Osteoblast (primary cell): Measurements from ENCODE around the gene AP4M1. TPM values are rescaled to one million over a fixed set of nuclear protein-coding genes. Genes with fewer than 3 reads are reported as not detected.

Source experiments
- DNase-seq: peaks from one replicate; pipeline ENCODE4 v3.0.0; 2011; ENCODE audit warnings: low spot score, mixed read lengths; ENCODE audit not compliant: insufficient read length; ENCODE audit errors: missing footprints
- H2AFZ ChIP-seq: 2 replicates; pipeline ENCODE4 v1.6.0; 2011; ENCODE audit warnings: mild to moderate bottlenecking, low read length
- H3K27ac ChIP-seq: 2 replicates; pipeline ENCODE4 v1.5.1; 2011; ENCODE audit warnings: mild to moderate bottlenecking, low read depth, low read length, moderate library complexity
- H3K27me3 ChIP-seq: 2 replicates; pipeline ENCODE4 v1.6.0; 2012; ENCODE audit warnings: mild to moderate bottlenecking, control low read depth, inconsistent platforms, low read length, moderate library complexity; ENCODE audit not compliant: insufficient read depth
- H3K36me3 ChIP-seq: 2 replicates; pipeline ENCODE4 v1.5.1; 2011; ENCODE audit warnings: mild to moderate bottlenecking, low read length, control low read depth, moderate library complexity; ENCODE audit not compliant: insufficient read depth
- H3K4me1 ChIP-seq: 2 replicates; pipeline ENCODE4 v1.5.1; 2011; ENCODE audit warnings: mild to moderate bottlenecking, low read length, control low read depth, moderate library complexity; ENCODE audit not compliant: insufficient read depth
- H3K4me2 ChIP-seq: 2 replicates; pipeline ENCODE4 v1.6.0; 2011; ENCODE audit warnings: mild to moderate bottlenecking, low read length; ENCODE audit not compliant: insufficient read depth
- H3K4me3 ChIP-seq: fragments of 200-600 bp; sonication (generic); 3 replicates; pipeline ENCODE4 v1.5.1; 2012; ENCODE audit warnings: mild to moderate bottlenecking, low read length, inconsistent platforms; ENCODE audit not compliant: insufficient read depth
- H3K79me2 ChIP-seq: 2 replicates; pipeline ENCODE4 v1.6.0; 2012; ENCODE audit warnings: mild to moderate bottlenecking, low read length, control low read depth, inconsistent platforms; ENCODE audit not compliant: insufficient read depth
- H3K9me3 ChIP-seq: 2 replicates; pipeline ENCODE4 v1.5.1; 2011; ENCODE audit warnings: low read depth, low read length, control low read depth
- H4K20me1 ChIP-seq: 2 replicates; pipeline ENCODE4 v1.6.0; 2012; ENCODE audit warnings: mild to moderate bottlenecking, low read length, control low read depth; ENCODE audit not compliant: insufficient read depth
- total RNA-seq: library from RNA; depleted of rRNA; stranded (reverse); fragments of >200 nt; gene quantifications from 2 replicates; pipeline ENCODE4 v1.2.3, GENCODE V29; 2012
- TF ChIP-seq, protein P1 (sequence below): IDR thresholded peaks from 2 replicates; pipeline ENCODE4 v1.5.1; 2011; ENCODE audit warnings: mild to moderate bottlenecking, low read depth, low read length, moderate library complexity; ENCODE audit errors: extremely low read depth

Gene AP4M1
- total RNA-seq, 1 donor: 19.5 TPM

DNA sequence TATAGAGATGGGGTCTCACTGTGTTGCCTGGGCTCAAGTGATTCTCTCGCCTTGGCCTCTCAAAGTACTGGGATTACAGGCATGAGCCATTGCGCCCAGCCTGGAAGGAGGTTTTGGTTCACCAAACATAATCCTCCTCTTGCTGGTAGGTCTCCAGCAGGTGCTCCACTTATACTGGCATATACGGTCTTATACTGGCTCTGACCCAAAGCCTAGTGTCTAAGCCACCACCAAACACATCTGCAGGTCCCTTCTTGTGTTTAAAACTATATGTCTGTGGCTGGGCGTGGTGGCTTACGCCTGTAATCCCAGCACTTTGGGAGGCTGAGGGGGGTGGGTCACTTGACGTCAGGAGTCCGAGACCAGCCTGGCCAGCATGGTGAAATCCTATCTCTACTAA, 30.7 kb downstream of the AP4M1 start:
- DNase-seq: no peak
- Histone ChIP-seq H3K36me3 (no peaks in the 10 kb centered on the region), H3K4me1 (peaks cover 7% of the 10 kb centered on the region), H3K4me3 (no peak overlapping the region), H3K79me2 (peaks cover 3% of the 10 kb centered on the region), H3K9me3 (no peaks in the 10 kb centered on the region), H3K27me3 (peaks cover 3% of the 10 kb centered on the region), H4K20me1 (no peaks in the 10 kb centered on the region), H3K4me2 (no peak overlapping the region), H2AFZ (no peak overlapping the region), H3K27ac (no peak overlapping the region)
- TF ChIP-seq, protein P1, sequence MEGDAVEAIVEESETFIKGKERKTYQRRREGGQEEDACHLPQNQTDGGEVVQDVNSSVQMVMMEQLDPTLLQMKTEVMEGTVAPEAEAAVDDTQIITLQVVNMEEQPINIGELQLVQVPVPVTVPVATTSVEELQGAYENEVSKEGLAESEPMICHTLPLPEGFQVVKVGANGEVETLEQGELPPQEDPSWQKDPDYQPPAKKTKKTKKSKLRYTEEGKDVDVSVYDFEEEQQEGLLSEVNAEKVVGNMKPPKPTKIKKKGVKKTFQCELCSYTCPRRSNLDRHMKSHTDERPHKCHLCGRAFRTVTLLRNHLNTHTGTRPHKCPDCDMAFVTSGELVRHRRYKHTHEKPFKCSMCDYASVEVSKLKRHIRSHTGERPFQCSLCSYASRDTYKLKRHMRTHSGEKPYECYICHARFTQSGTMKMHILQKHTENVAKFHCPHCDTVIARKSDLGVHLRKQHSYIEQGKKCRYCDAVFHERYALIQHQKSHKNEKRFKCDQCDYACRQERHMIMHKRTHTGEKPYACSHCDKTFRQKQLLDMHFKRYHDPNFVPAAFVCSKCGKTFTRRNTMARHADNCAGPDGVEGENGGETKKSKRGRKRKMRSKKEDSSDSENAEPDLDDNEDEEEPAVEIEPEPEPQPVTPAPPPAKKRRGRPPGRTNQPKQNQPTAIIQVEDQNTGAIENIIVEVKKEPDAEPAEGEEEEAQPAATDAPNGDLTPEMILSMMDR: no peak

DNA sequence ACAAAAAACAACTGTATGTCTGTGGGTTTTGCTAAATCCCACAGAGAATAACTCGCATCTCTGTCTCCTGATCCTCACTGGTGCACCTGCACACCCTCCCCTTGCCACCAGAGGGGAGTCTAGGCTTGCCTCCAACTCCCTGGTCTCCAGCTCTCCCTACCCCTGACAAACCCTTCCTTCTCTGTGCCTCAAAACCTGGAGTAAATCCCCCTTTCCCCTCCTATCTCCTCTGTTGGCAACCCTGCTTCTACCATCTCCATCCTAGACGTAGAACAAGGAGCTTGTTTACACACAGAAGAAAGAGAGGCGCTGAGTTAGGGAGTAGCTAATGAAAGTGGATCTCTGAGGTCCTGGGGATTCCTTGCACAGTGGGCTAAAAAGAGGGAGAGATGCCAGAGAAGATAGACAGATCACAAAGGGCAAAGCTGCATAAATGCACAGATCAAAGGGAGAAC, 31.3 kb downstream of the AP4M1 start:
- H3K27me3 ChIP-seq: peaks cover 3% of the 10 kb centered on the region
- no peak overlapping the region for H3K4me2 ChIP-seq
- peaks cover 7% of the 10 kb centered on the region for H3K4me1 ChIP-seq
- TF ChIP-seq, protein P1: peak; percentile 90
- peak; percentile 93 for DNase-seq
- H3K4me3 ChIP-seq: no peak overlapping the region
- no peaks in the 10 kb centered on the region for H3K36me3 ChIP-seq
- peaks cover under 1% of the 10 kb centered on the region for H3K79me2 ChIP-seq
- no peak overlapping the region for H3K27ac ChIP-seq
- H3K9me3 ChIP-seq: no peaks in the 10 kb centered on the region
- no peaks in the 10 kb centered on the region for H4K20me1 ChIP-seq
- H2AFZ ChIP-seq: no peak overlapping the region

DNA sequence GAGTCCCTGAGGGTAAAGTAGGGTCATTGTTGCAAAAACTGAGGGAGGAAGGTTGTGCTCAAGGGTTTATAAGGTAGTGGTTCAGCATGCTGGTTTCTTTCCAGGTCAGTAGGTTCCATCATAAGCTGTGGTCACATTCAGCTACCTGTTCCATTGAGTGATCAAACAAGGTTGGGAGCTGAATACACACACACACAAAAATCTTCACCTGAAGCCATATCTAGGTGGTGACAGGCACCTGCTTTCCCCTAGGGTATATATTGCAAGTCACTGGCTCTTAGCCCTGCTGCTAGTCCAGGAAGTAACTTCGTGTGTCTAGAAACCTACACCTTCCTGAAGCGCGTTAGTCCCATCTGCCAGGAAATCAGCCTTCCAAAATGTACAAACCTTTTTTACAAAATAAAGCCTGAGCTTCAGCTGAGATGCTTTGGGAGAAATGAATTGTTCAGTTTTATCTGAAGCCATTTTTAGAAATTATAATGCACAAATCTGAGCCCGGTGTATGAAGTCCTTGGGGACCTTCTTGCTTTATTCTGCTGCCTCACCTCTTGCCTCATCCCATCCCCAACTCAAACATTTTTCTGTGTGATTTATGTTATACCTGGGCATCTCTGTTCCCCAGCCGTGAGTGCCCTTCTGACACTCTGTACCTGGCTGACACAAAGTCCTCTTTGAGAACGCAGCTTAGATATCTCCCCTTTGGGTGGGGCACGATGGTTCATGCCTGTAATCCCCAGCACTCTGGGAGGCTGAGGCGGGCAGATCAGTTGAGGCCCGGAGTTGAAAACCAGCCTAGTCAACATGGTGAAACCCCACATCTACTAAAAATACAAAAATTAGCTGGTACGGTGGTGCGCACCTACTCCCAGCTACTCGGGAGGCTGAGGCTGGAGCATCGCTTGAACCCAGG, 36.7 kb downstream of the AP4M1 start:
- no peak overlapping the region for H3K27ac ChIP-seq
- H3K4me1 ChIP-seq: no peaks in the 10 kb centered on the region
- H3K4me2 ChIP-seq: no peak overlapping the region
- H3K36me3 ChIP-seq: no peaks in the 10 kb centered on the region
- no peaks in the 10 kb centered on the region for H4K20me1 ChIP-seq
- H3K4me3 ChIP-seq: no peak overlapping the region
- no peaks in the 10 kb centered on the region for H3K27me3 ChIP-seq
- H3K9me3 ChIP-seq: no peaks in the 10 kb centered on the region
- DNase-seq: peak; percentile 69
- no peak overlapping the region for H2AFZ ChIP-seq
- H3K79me2 ChIP-seq: no peaks in the 10 kb centered on the region
- TF ChIP-seq, protein P1: no peak

DNA sequence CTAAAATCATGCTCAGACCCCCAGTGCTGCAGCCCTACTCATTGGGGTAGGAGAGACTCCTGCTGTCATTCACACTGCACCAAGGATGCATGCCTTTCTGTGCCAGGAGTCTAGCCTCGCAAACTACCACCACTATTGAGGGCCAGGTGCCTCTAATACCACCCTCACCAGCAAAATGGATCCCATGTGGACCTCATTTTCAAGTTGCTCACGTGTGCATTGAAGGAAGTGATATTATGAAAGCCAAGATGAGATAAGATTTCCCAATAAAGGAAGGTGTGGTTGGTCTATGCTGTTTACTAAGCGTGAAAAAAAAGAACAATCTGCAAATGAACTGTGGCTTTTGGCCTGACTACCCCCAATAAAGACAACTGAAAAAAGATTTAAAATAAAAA, 40.1 kb downstream of the AP4M1 start:
- Histone ChIP-seq H3K9me3 (no peaks in the 10 kb centered on the region), H3K36me3 (no peaks in the 10 kb centered on the region), H2AFZ (no peak overlapping the region), H3K4me1 (no peaks in the 10 kb centered on the region), H3K4me3 (no peak overlapping the region), H3K27ac (no peak overlapping the region), H3K79me2 (no peaks in the 10 kb centered on the region), H3K4me2 (no peak overlapping the region), H4K20me1 (no peaks in the 10 kb centered on the region), H3K27me3 (no peaks in the 10 kb centered on the region)
- DNase-seq: no peak
- TF ChIP-seq, protein P1: no peak
